Measurements from ENCODE around the gene PCDHB5. TPM values are rescaled to one million over a fixed set of nuclear protein-coding genes. Genes with fewer than 3 reads are reported as not detected.
"Not testable (repeated sequence)": the region's sequence is repeated elsewhere in the genome, so short reads cannot be mapped to it uniquely, and the experiment has no call there.

Gene PCDHB5
- 6.4 and 7.5 TPM in 2 replicates for total RNA-seq
- long read RNA-seq, transcript PCDHB5-201 (1 exons, 3,408 nt) = major isoform, 9 of 9 reads
- long read RNA-seq, partial matches to known transcripts = 0 of 9 reads
- long read RNA-seq, other reads (novel, unspliced or antisense) = 0 of 9 reads

DNA sequence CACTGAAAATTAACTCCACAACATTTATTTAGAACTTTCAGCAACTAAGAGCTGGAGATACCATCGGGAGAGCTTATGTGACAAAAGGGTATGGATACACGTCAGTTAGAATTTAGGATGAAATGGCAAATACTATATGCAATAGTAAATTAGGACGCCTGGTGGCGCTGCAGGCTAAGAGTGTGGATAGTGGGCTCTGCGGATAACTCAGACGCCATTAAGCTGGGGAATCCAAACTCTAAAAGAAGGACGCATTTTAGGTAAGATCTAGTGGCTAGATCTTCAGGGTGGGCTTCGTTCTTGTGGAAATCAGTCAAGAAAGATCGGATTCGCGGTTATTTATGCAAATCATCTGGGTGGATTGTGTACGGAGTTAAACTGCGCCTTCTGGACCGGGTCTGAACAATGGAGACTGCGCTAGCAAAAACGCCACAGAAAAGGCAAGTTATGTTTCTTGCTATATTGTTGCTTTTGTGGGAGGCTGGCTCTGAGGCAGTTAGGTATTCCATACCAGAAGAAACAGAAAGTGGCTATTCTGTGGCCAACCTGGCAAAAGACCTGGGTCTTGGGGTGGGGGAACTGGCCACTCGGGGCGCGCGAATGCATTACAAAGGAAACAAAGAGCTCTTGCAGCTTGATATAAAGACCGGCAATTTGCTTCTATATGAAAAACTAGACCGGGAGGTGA lies at the start of gene PCDHB5:
Gene PCDHB5 (plus strand): TSS at position 177 of the 688 bp plus-strand sequence. CDS start 229 bp downstream, at position 406.
- Mint-ChIP-seq H3K9me3 (ENCODE audit: unreplicated experiment) (peaks cover 62% of the 10 kb centered on the region), H3K36me3 (ENCODE audit: unreplicated experiment) (peaks cover 39% of the 10 kb centered on the region), H3K4me3 (ENCODE audit: unreplicated experiment) (peak within 1 kb of the TSS; percentile 71)

DNA sequence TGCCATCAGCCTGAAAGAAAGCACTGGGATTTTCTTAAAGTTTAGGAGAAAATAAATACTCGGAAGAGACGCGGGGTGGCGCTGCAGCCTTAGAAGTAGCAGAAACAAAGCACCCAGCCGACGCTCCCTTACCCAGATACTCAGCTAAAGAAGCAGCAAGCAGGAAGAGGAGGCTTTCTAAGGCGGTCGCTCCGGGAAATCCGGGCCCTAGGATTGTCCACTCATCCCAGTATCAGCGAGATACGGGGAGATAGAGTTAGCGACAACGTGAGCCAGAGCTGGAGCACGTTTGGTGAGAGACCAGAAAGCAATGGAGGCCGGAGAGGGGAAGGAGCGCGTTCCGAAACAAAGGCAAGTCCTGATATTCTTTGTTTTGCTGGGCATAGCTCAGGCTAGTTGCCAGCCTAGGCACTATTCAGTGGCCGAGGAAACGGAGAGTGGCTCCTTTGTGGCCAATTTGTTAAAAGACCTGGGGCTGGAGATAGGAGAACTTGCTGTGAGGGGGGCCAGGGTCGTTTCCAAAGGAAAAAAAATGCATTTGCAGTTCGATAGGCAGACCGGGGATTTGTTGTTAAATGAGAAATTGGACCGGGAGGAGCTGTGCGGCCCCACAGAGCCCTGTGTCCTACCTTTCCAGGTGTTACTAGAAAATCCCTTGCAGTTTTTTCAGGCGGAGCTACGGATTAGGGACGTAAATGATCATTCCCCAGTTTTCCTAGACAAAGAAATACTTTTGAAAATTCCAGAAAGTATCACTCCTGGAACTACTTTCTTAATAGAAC lies 40.3 kb upstream of the PCDHB5 start, which contains the start of gene PCDHB2:
Gene PCDHB2 (plus strand): TSS at position 135 of the 782 bp plus-strand sequence. CDS start 176 bp downstream, at position 311.
- TF ChIP-seq, protein P1, sequence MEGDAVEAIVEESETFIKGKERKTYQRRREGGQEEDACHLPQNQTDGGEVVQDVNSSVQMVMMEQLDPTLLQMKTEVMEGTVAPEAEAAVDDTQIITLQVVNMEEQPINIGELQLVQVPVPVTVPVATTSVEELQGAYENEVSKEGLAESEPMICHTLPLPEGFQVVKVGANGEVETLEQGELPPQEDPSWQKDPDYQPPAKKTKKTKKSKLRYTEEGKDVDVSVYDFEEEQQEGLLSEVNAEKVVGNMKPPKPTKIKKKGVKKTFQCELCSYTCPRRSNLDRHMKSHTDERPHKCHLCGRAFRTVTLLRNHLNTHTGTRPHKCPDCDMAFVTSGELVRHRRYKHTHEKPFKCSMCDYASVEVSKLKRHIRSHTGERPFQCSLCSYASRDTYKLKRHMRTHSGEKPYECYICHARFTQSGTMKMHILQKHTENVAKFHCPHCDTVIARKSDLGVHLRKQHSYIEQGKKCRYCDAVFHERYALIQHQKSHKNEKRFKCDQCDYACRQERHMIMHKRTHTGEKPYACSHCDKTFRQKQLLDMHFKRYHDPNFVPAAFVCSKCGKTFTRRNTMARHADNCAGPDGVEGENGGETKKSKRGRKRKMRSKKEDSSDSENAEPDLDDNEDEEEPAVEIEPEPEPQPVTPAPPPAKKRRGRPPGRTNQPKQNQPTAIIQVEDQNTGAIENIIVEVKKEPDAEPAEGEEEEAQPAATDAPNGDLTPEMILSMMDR (IDR thresholded peaks at IDR 0.05) = peak; percentile 83
- no peak for DNase-seq (ENCODE audit: extremely low spot score, unreplicated experiment)
- Mint-ChIP-seq H3K4me3 (ENCODE audit: unreplicated experiment) (peak within 1 kb of the TSS; percentile 96), H3K4me1 (ENCODE audit: unreplicated experiment) (peaks cover 14% of the 10 kb centered on the region), H3K27ac (ENCODE audit: unreplicated experiment) (peak within 1 kb of the TSS; percentile 100), H3K27me3 (ENCODE audit: unreplicated experiment) (peaks cover 6% of the 10 kb centered on the region), H3K9me3 (ENCODE audit: unreplicated experiment) (peaks cover 12% of the 10 kb centered on the region), H3K36me3 (ENCODE audit: unreplicated experiment) (peaks cover 31% of the 10 kb centered on the region)

More for the DNA sequence above, at the start of gene PCDHB5:
- DNase-seq (ENCODE audit: extremely low spot score, unreplicated experiment) = no peak
- H3K27me3 Mint-ChIP-seq (ENCODE audit: unreplicated experiment) = no peaks in the 10 kb centered on the region
- peak within 1 kb of the TSS; percentile 73 for H3K27ac Mint-ChIP-seq (ENCODE audit: unreplicated experiment)
- TF ChIP-seq, protein P1 (IDR thresholded peaks at IDR 0.05) = peak; percentile 40
- no peaks in the 10 kb centered on the region for H3K4me1 Mint-ChIP-seq (ENCODE audit: unreplicated experiment)

DNA sequence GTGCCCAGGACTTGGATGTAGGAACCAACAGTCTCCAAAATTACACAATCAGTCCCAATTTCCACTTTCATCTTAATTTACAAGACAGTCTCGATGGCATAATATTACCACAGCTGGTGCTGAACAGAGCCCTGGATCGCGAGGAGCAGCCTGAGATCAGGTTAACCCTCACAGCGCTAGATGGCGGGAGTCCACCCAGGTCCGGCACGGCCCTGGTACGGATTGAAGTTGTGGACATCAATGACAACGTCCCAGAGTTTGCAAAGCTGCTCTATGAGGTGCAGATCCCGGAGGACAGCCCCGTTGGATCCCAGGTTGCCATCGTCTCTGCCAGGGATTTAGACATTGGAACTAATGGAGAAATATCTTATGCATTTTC lies 39.8 kb upstream of the PCDHB5 start:
- Mint-ChIP-seq H3K27me3 (ENCODE audit: unreplicated experiment) (peaks cover 6% of the 10 kb centered on the region), H3K36me3 (ENCODE audit: unreplicated experiment) (peaks cover 37% of the 10 kb centered on the region), H3K4me3 (ENCODE audit: unreplicated experiment) (peak overlapping the region; percentile 96), H3K27ac (ENCODE audit: unreplicated experiment) (peak overlapping the region; percentile 100), H3K4me1 (ENCODE audit: unreplicated experiment) (peaks cover 14% of the 10 kb centered on the region), H3K9me3 (ENCODE audit: unreplicated experiment) (peaks cover 18% of the 10 kb centered on the region)
- TF ChIP-seq, protein P1 (IDR thresholded peaks at IDR 0.05) = no peak
- no peak for DNase-seq (ENCODE audit: extremely low spot score, unreplicated experiment)

DNA sequence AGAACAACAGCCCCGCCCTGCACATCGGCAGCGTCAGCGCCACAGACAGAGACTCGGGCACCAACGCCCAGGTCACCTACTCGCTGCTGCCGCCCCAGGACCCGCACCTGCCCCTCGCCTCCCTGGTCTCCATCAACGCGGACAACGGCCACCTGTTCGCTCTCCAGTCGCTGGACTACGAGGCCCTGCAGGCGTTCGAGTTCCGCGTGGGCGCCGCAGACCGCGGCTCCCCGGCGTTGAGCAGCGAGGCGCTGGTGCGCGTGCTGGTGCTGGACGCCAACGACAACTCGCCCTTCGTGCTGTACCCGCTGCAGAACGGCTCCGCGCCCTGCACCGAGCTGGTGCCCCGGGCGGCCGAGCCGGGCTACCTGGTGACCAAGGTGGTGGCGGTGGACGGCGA lies 38.8 kb upstream of the PCDHB5 start:
- not testable (repeated sequence) for H3K27ac Mint-ChIP-seq (ENCODE audit: unreplicated experiment); H3K4me3 Mint-ChIP-seq (ENCODE audit: unreplicated experiment); DNase-seq (ENCODE audit: extremely low spot score, unreplicated experiment); H3K27me3 Mint-ChIP-seq (ENCODE audit: unreplicated experiment)
- Mint-ChIP-seq H3K4me1 (ENCODE audit: unreplicated experiment) (peaks cover 14% of the 10 kb centered on the region), H3K9me3 (ENCODE audit: unreplicated experiment) (peaks cover 20% of the 10 kb centered on the region), H3K36me3 (ENCODE audit: unreplicated experiment) (peaks cover 47% of the 10 kb centered on the region)

DNA sequence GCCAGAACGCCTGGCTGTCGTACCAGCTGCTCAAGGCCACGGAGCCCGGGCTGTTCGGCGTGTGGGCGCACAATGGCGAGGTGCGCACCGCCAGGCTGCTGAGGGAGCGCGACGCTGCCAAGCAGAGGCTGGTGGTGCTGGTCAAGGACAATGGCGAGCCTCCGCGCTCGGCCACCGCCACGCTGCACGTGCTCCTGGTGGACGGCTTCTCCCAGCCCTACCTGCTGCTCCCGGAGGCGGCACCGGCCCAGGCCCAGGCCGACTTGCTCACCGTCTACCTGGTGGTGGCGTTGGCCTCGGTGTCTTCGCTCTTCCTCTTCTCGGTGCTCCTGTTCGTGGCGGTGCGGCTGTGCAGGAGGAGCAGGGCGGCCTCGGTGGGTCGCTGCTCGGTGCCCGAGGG lies 38.4 kb upstream of the PCDHB5 start:
- H3K4me3 Mint-ChIP-seq (ENCODE audit: unreplicated experiment); H3K27me3 Mint-ChIP-seq (ENCODE audit: unreplicated experiment); H3K27ac Mint-ChIP-seq (ENCODE audit: unreplicated experiment); DNase-seq (ENCODE audit: extremely low spot score, unreplicated experiment): not testable (repeated sequence)
- Mint-ChIP-seq H3K36me3 (ENCODE audit: unreplicated experiment) (peaks cover 51% of the 10 kb centered on the region), H3K9me3 (ENCODE audit: unreplicated experiment) (peaks cover 20% of the 10 kb centered on the region), H3K4me1 (ENCODE audit: unreplicated experiment) (peaks cover 14% of the 10 kb centered on the region)

Measured in osteocyte (in vitro differentiated cells).